Kidney epithelial cell (primary cell): ENCODE measurements around the gene DPRX. TPM values are rescaled to one million over a fixed set of nuclear protein-coding genes. Genes with fewer than 3 reads are reported as not detected.

Source experiments
- DNase-seq: peaks from one replicate; pipeline ENCODE4 v3.0.0-alpha.2; 2010; ENCODE audit warnings: low read depth
- H3K27me3 ChIP-seq: 2 replicates; pipeline ENCODE4 v1.6.0; 2011; ENCODE audit warnings: low read length; ENCODE audit not compliant: control insufficient read depth, insufficient read depth
- H3K36me3 ChIP-seq: 2 replicates; pipeline ENCODE4 v1.5.1; 2011; ENCODE audit warnings: low read length; ENCODE audit not compliant: control insufficient read depth, insufficient read depth
- H3K4me3 ChIP-seq: 2 replicates; pipeline ENCODE4 v1.5.1; 2011; ENCODE audit warnings: low read depth, mild to moderate bottlenecking, control low read depth, low read length
- CTCF ChIP-seq: IDR thresholded peaks from 2 replicates; pipeline ENCODE4 v1.5.1; 2011; ENCODE audit warnings: mild to moderate bottlenecking, moderate library complexity, low read length, control low read depth, inconsistent platforms; ENCODE audit not compliant: insufficient read depth, poor library complexity, severe bottlenecking
- total RNA-seq: library from RNA; depleted of rRNA; stranded (reverse); fragments of >200 nt; gene quantifications from 2 replicates; pipeline ENCODE4 v1.2.3, GENCODE V29; 2015

Gene DPRX
- total RNA-seq, 1 donor from 2014 or later = not detected

- DNase-seq = no peak
- no peak for TF ChIP-seq CTCF
- Histone ChIP-seq H3K27me3 (no peaks in the 10 kb centered on the region), H3K4me3 (no peak overlapping the region), H3K36me3 (no peaks in the 10 kb centered on the region)
Observed at GRCh38 chr19:53612762-53613526, 18.9 kb upstream of the DPRX start.

- no peak for DNase-seq
- Histone ChIP-seq H3K36me3 (no peaks in the 10 kb centered on the region), H3K4me3 (no peak overlapping the region), H3K27me3 (no peaks in the 10 kb centered on the region)
- no peak for TF ChIP-seq CTCF
Observed at GRCh38 chr19:53621885-53622740, 9.7 kb upstream of the DPRX start.

- H3K36me3 ChIP-seq = no peaks in the 10 kb centered on the region
- TF ChIP-seq CTCF = no peak
- no peak for DNase-seq
- no peak overlapping the region for H3K4me3 ChIP-seq
- no peaks in the 10 kb centered on the region for H3K27me3 ChIP-seq
Observed at GRCh38 chr19:53624771-53625545, 6.8 kb upstream of the DPRX start.

GRCh38 chr19:53626486-53626885, 5.3 kb upstream of the DPRX start:
- Histone ChIP-seq H3K27me3 (no peaks in the 10 kb centered on the region), H3K36me3 (no peaks in the 10 kb centered on the region), H3K4me3 (no peak overlapping the region)
- no peak for DNase-seq
- no peak for TF ChIP-seq CTCF

GRCh38 chr19:53626976-53627375, 4.8 kb upstream of the DPRX start:
- H3K27me3 ChIP-seq = no peaks in the 10 kb centered on the region
- no peaks in the 10 kb centered on the region for H3K36me3 ChIP-seq
- H3K4me3 ChIP-seq = no peak overlapping the region
- DNase-seq = no peak
- no peak for TF ChIP-seq CTCF
